ENCODE results near the gene DEK. TPM values are rescaled to one million over a fixed set of nuclear protein-coding genes. Genes with fewer than 3 reads are reported as not detected.

DEK gene
- total RNA-seq, 1 donor from 2014 or later: 207 TPM

GRCh38 chr6:18207438-18207837 lies 56.9 kb downstream of the DEK start:
- no peak overlapping the region for H3K4me3 Mint-ChIP-seq
- H3K9me3 Mint-ChIP-seq: no peaks in the 10 kb centered on the region
- H3K27me3 Mint-ChIP-seq (ENCODE audit: low read depth): no peaks in the 10 kb centered on the region
- H3K4me1 Mint-ChIP-seq: no peaks in the 10 kb centered on the region
- DNase-seq (ENCODE audit: low read depth, low spot score): no peak
- no peak for TF ChIP-seq CTCF (conservative IDR thresholded peaks at IDR 0.05)
- H3K36me3 Mint-ChIP-seq (ENCODE audit: low read depth): peaks cover 8% of the 10 kb centered on the region
- no peak overlapping the region for H3K27ac Mint-ChIP-seq (ENCODE audit: unreplicated experiment)

GRCh38 chr6:18206591-18206990 lies 57.7 kb downstream of the DEK start:
- no peak overlapping the region for H3K4me3 Mint-ChIP-seq

GRCh38 chr6:18204691-18205090 lies 59.6 kb downstream of the DEK start:
- no peak overlapping the region for H3K27ac Mint-ChIP-seq (ENCODE audit: unreplicated experiment)
- no peak for DNase-seq (ENCODE audit: low read depth, low spot score)
- no peaks in the 10 kb centered on the region for H3K9me3 Mint-ChIP-seq
- no peak overlapping the region for H3K4me3 Mint-ChIP-seq
- no peaks in the 10 kb centered on the region for H3K4me1 Mint-ChIP-seq
- no peak for TF ChIP-seq CTCF (conservative IDR thresholded peaks at IDR 0.05)
- H3K27me3 Mint-ChIP-seq (ENCODE audit: low read depth): no peaks in the 10 kb centered on the region
- H3K36me3 Mint-ChIP-seq (ENCODE audit: low read depth): peaks cover 7% of the 10 kb centered on the region

More at GRCh38 chr6:18206591-18206990, 57.7 kb downstream of the DEK start:
- Mint-ChIP-seq H3K36me3 (ENCODE audit: low read depth) (peaks cover 8% of the 10 kb centered on the region), H3K4me1 (no peaks in the 10 kb centered on the region), H3K27ac (ENCODE audit: unreplicated experiment) (no peak overlapping the region), H3K9me3 (no peaks in the 10 kb centered on the region), H3K27me3 (ENCODE audit: low read depth) (no peaks in the 10 kb centered on the region)
- DNase-seq (ENCODE audit: low read depth, low spot score): no peak
- no peak for TF ChIP-seq CTCF (conservative IDR thresholded peaks at IDR 0.05)

GRCh38 chr6:18203786-18204185 lies 60.5 kb downstream of the DEK start:
- Mint-ChIP-seq H3K27me3 (ENCODE audit: low read depth) (no peaks in the 10 kb centered on the region), H3K4me1 (no peaks in the 10 kb centered on the region), H3K4me3 (no peak overlapping the region), H3K9me3 (no peaks in the 10 kb centered on the region), H3K36me3 (ENCODE audit: low read depth) (peaks cover 7% of the 10 kb centered on the region), H3K27ac (ENCODE audit: unreplicated experiment) (no peak overlapping the region)
- no peak for TF ChIP-seq CTCF (conservative IDR thresholded peaks at IDR 0.05)
- DNase-seq (ENCODE audit: low read depth, low spot score): no peak

GRCh38 chr6:18192026-18192425 lies 72.3 kb downstream of the DEK start:
- Mint-ChIP-seq H3K4me1 (no peaks in the 10 kb centered on the region), H3K27me3 (ENCODE audit: low read depth) (no peaks in the 10 kb centered on the region)
- no peak for TF ChIP-seq CTCF (conservative IDR thresholded peaks at IDR 0.05)

GRCh38 chr6:18189196-18189595 lies 75.1 kb downstream of the DEK start:
- no peaks in the 10 kb centered on the region for H3K9me3 Mint-ChIP-seq
- no peak for TF ChIP-seq CTCF (conservative IDR thresholded peaks at IDR 0.05)
- H3K4me1 Mint-ChIP-seq: peaks cover 14% of the 10 kb centered on the region
- no peak for DNase-seq (ENCODE audit: low read depth, low spot score)
- H3K36me3 Mint-ChIP-seq (ENCODE audit: low read depth): peaks cover 6% of the 10 kb centered on the region
- H3K27ac Mint-ChIP-seq (ENCODE audit: unreplicated experiment): peak overlapping the region; percentile 62
- no peak overlapping the region for H3K4me3 Mint-ChIP-seq
- no peaks in the 10 kb centered on the region for H3K27me3 Mint-ChIP-seq (ENCODE audit: low read depth)

More at GRCh38 chr6:18192026-18192425, 72.3 kb downstream of the DEK start:
- Mint-ChIP-seq H3K9me3 (no peaks in the 10 kb centered on the region), H3K27ac (ENCODE audit: unreplicated experiment) (no peak overlapping the region), H3K36me3 (ENCODE audit: low read depth) (peaks cover 13% of the 10 kb centered on the region), H3K4me3 (no peak overlapping the region)
- no peak for DNase-seq (ENCODE audit: low read depth, low spot score)

Data from neural crest cell (in vitro differentiated cells).